WI38 (cell line): Measurements from ENCODE around the gene CD4.
"Not testable (repeated sequence)": the region's sequence is repeated elsewhere in the genome, so short reads cannot be mapped to it uniquely, and the experiment has no call there.

ENCODE experiments used
- H3K4me3 ChIP-seq: 2 replicates; pipeline ENCODE4 v1.5.1; 2011; ENCODE audit warnings: low read depth, mild to moderate bottlenecking, control low read depth, low read length
- TF ChIP-seq, protein P1 (sequence below): IDR thresholded peaks from 2 replicates; pipeline ENCODE4 v1.5.1; 2012; ENCODE audit warnings: low read depth, mild to moderate bottlenecking, control low read depth, low read length

Gene CD4

GRCh38 chr12:6788972-6789924 is at the start of gene CD4:
Gene CD4, plus strand, starts transcription at chr12:6789528. Its CDS starts 10,611 bp downstream, at chr12:6800139.
- H3K4me3 ChIP-seq: peak within 1 kb of the TSS; percentile 66
- TF ChIP-seq, protein P1, sequence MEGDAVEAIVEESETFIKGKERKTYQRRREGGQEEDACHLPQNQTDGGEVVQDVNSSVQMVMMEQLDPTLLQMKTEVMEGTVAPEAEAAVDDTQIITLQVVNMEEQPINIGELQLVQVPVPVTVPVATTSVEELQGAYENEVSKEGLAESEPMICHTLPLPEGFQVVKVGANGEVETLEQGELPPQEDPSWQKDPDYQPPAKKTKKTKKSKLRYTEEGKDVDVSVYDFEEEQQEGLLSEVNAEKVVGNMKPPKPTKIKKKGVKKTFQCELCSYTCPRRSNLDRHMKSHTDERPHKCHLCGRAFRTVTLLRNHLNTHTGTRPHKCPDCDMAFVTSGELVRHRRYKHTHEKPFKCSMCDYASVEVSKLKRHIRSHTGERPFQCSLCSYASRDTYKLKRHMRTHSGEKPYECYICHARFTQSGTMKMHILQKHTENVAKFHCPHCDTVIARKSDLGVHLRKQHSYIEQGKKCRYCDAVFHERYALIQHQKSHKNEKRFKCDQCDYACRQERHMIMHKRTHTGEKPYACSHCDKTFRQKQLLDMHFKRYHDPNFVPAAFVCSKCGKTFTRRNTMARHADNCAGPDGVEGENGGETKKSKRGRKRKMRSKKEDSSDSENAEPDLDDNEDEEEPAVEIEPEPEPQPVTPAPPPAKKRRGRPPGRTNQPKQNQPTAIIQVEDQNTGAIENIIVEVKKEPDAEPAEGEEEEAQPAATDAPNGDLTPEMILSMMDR: no peak

GRCh38 chr12:6742080-6742479 is 47.2 kb upstream of the CD4 start:
- H3K4me3 ChIP-seq: not testable (repeated sequence)

- TF ChIP-seq, protein P1: no peak
- H3K4me3 ChIP-seq: no peak overlapping the region
Observed at GRCh38 chr12:6742834-6743233, 46.5 kb upstream of the CD4 start.

DNA sequence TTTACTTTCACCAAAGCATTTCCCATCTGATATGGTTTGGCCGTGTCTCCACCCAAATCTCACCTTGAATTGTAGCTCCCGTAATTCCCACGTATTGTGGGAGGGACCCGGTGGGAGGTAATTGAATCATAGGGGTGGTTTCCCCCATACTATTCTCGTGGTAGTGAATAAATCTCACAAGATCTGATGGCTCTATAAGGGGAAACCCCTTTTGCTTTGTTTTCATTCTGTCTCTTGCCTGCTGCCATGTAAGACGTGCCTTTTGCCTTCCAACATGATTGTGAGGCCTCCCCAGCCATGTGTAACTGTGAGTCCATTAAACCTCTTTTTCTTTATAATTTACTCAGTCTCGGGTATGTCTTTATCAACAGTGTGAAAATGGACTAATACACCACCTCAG is 46.0 kb upstream of the CD4 start:
- H3K4me3 ChIP-seq: not testable (repeated sequence)

DNA sequence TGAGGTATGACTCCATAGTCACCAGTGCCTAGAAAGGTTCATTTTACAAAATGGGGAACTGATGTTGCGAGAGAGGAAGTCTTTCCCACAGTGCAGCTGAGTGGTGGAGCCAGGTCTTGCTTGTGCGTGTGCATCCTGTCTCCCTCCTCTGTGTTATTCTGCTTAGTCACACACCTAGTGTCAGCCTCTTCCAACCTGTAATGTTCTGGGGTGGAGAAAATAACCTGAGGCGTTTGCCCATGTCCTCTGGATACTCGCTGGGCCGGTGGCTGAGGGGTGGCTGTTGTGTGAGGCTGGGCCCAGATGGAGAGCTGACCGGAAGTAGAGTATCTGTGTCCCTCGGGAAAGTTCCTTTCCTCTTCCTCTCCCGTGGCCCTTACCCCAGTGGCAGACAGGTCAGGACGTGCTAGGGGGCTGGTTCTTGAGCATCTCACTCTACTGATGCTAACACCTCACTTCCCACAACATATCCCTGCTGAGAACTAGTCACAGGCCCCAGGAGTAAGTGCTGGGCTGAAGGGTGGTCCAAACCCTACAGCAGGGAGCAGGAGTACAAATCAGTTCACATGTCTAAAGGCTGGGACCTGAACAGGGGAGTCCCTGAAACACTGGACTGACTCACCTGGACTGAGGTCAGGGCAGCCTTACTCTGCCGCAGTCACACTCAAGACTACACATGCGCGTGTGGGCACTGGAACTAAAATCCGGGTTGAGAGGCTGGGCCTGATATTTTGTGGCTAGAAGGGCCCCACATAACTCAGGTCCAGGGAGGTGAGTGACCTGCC is 43.4 kb upstream of the CD4 start:
- TF ChIP-seq, protein P1: no peak
- no peak overlapping the region for H3K4me3 ChIP-seq

- no peak overlapping the region for H3K4me3 ChIP-seq
- TF ChIP-seq, protein P1: no peak
Observed at GRCh38 chr12:6747216-6747615, 42.1 kb upstream of the CD4 start.

DNA sequence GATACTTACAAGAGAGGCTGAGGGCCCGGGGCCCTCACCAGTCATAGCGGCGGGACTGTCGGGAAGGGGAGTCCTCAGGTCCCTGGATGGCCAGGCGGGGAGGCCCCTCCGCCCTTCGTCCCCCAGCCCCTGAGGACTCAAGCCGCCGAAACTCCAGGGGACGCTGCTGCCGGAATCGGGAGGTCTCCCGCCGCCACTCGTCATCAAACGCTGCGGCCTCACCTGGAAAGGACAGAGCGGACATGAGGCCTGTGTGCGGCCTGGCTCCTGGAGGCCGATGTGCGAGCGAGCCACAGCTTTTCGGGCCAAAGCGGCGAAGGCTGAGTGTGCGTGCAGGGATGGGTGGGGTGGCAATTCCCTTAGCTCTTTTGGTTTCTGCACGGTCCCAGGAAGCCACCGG is 40.6 kb upstream of the CD4 start:
- TF ChIP-seq, protein P1: no peak
- no peak overlapping the region for H3K4me3 ChIP-seq

GRCh38 chr12:6750506-6750905 is 38.8 kb upstream of the CD4 start:
- H3K4me3 ChIP-seq: no peak overlapping the region
- TF ChIP-seq, protein P1: no peak
